Thyroid gland (tissue), 4 donors: Measurements from ENCODE around the gene VPS45. TPM values are rescaled to one million over a fixed set of nuclear protein-coding genes. Genes with fewer than 3 reads are reported as not detected.

Experiments
- DNase-seq, 2 donors: peaks; one replicate each; pipeline ENCODE4 v3.0.0-alpha.2; 2019
- H3K27ac ChIP-seq, 3 donors: fragments of 200-600 bp; sonication (generic); 1 replicate in 2 of 3; 2 replicates in 1 of 3; pipeline ENCODE4 v1.5.1; 2016 to 2019; ENCODE audit warnings: mild to moderate bottlenecking in 1 of 3, moderate library complexity in 1 of 3
- H3K27me3 ChIP-seq: fragments of 200-600 bp; sonication (generic); one replicate; pipeline ENCODE4 v1.5.1; 2019
- H3K36me3 ChIP-seq, 2 donors: fragments of 200-600 bp; sonication (generic); one replicate each; pipeline ENCODE4 v1.5.1; 2016 to 2019
- H3K4me1 ChIP-seq, 2 donors: fragments of 200-600 bp; sonication (generic); one replicate each; pipeline ENCODE4 v1.5.1; 2017 to 2019
- H3K4me3 ChIP-seq, 3 donors: fragments of 200-600 bp; sonication (generic); replicated peaks in 1 of 3; 1 replicate in 2 of 3; 2 replicates in 1 of 3; pipeline ENCODE4 v1.5.1; 2016; ENCODE audit warnings: mild to moderate bottlenecking in 1 of 3
- H3K9me3 ChIP-seq: fragments of 200-600 bp; sonication (generic); one replicate; pipeline ENCODE4 v1.5.1; 2017
- CTCF ChIP-seq, 6 experiments: fragments of 200-600 bp in 3 of 6; fragments of 450-650 bp in 3 of 6; sonication (generic) in 3 of 6; IDR thresholded peaks; one replicate each; pipeline ENCODE4 v1.5.1; 2016 to 2019; ENCODE audit warnings: antibody characterized with exemption in 6 of 6, mild to moderate bottlenecking in 2 of 6, inconsistent platforms in 1 of 6, moderate library complexity in 1 of 6
- POLR2A ChIP-seq, 2 donors: fragments of 450-650 bp; IDR thresholded peaks; one replicate each; pipeline ENCODE4 v1.6.1; 2017; ENCODE audit warnings: antibody characterized with exemption in 2 of 2, mild to moderate bottlenecking in 2 of 2, moderate library complexity in 1 of 2
- WGBS, 2 donors: methylation state at CpG; one replicate each; pipeline ENCODE4 v1.1.5; 2017; 5-methylcytosine and 5-hydroxymethylcytosine counted together
- intact Hi-C: fragments of 100-400 bp; cut with DNase I; formaldehyde crosslinking; loops from one replicate; pipeline ENCODE4 v1.15.1; 2023
- total RNA-seq, 4 donors: library from RNA; depleted of rRNA; stranded (reverse); fragments of >200 nt; gene quantifications; one replicate each; pipeline ENCODE4 v1.2.3, GENCODE V29; 2016

VPS45 gene
- total RNA-seq, 4 donors from 2014 or later = 50.3 to 64.3 (median 57.1) TPM

- no peak overlapping the region for H3K27ac ChIP-seq
- TF ChIP-seq POLR2A (IDR thresholded peaks at IDR 0.05) (no peak), CTCF (IDR thresholded peaks at IDR 0.05) (peak in 3 of 6 experiments; percentile 21 to 29 (median 26))
- no peaks in the 10 kb centered on the region for H3K9me3 ChIP-seq
- 75 to 77% methylated on average over 3 of the region's 3 CpGs for WGBS, 2 donors
- H3K4me1 ChIP-seq = peaks cover 8 to 9% of the 10 kb centered on the region in 2 donors
- H3K4me3 ChIP-seq = no peak overlapping the region
- intact Hi-C loops = loop anchor here (2.0 kb wide), 1 partner anchor 94 kb away; no protein-coding TSS in a partner anchor
- DNase-seq = no peak
- H3K36me3 ChIP-seq = peaks cover 4 to 8% of the 10 kb centered on the region in 2 donors
- no peaks in the 10 kb centered on the region for H3K27me3 ChIP-seq
These were observed 5.4 kb downstream of the VPS45 start for GRCh38 chr1:150072959-150073358.

GRCh38 chr1:150073516-150073915 is 5.9 kb downstream of the VPS45 start:
- H3K27me3 ChIP-seq = no peaks in the 10 kb centered on the region
- no peak for TF ChIP-seq POLR2A (IDR thresholded peaks at IDR 0.05)
- no peak for TF ChIP-seq CTCF (IDR thresholded peaks at IDR 0.05)
- H3K4me1 ChIP-seq = peaks cover 4% of the 10 kb centered on the region in 2 donors
- intact Hi-C loops = loop anchor here (2.0 kb wide), 1 partner anchor 93 kb away; no protein-coding TSS in a partner anchor
- 90 to 96% methylated on average over 2 of the region's 2 CpGs for WGBS, 2 donors
- DNase-seq = no peak
- no peak overlapping the region for H3K4me3 ChIP-seq
- H3K27ac ChIP-seq = no peak overlapping the region
- H3K36me3 ChIP-seq = peaks cover 4 to 12% of the 10 kb centered on the region in 2 donors
- H3K9me3 ChIP-seq = no peaks in the 10 kb centered on the region

- WGBS, 2 donors = 90 to 94% methylated on average over 2 of the region's 2 CpGs
- intact Hi-C loops = no loop called here
- no peaks in the 10 kb centered on the region for H3K9me3 ChIP-seq
- no peak overlapping the region for H3K27ac ChIP-seq
- H3K4me1 ChIP-seq = no peaks in the 10 kb centered on the region
- TF ChIP-seq POLR2A (IDR thresholded peaks at IDR 0.05) = no peak
- no peak for TF ChIP-seq CTCF (IDR thresholded peaks at IDR 0.05)
- no peak overlapping the region for H3K4me3 ChIP-seq
- H3K27me3 ChIP-seq = no peaks in the 10 kb centered on the region
- DNase-seq = no peak
- peaks cover 4 to 17% of the 10 kb centered on the region in 2 donors for H3K36me3 ChIP-seq
These were observed 8.5 kb downstream of the VPS45 start for GRCh38 chr1:150076066-150076465.

DNA sequence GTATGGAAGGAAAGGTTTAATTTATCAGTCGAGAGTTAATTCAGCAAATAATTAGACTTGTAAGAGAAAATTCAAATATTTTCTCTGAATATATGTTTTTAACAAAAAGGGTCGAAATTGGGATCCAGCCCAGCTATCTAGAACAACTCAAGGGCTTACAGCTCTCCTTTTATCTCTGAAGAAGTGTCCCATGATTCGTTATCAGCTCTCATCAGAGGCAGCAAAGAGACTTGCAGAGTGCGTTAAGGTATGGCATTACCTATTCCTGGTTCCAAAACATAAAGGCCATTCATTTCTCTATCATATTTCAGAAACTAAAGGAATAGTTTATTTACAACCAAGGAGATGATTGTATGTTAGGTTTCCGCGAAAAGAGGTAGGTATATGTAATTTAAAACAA is 9.4 kb downstream of the VPS45 start:
- Histone ChIP-seq H3K36me3 (peaks cover 4 to 24% of the 10 kb centered on the region in 2 donors), H3K27ac (no peak overlapping the region), H3K27me3 (no peaks in the 10 kb centered on the region), H3K9me3 (no peaks in the 10 kb centered on the region), H3K4me3 (no peak overlapping the region), H3K4me1 (no peaks in the 10 kb centered on the region)
- no peak for DNase-seq
- 94 to 95% methylated on average over 6 of the region's 6 CpGs for WGBS, 2 donors
- intact Hi-C loops = no loop called here
- no peak for TF ChIP-seq POLR2A (IDR thresholded peaks at IDR 0.05)
- TF ChIP-seq CTCF (IDR thresholded peaks at IDR 0.05) = no peak

- TF ChIP-seq POLR2A (IDR thresholded peaks at IDR 0.05) (no peak), CTCF (IDR thresholded peaks at IDR 0.05) (no peak)
- H3K4me1 ChIP-seq = no peaks in the 10 kb centered on the region
- intact Hi-C loops = no loop called here
- no peak for DNase-seq
- H3K27me3 ChIP-seq = no peaks in the 10 kb centered on the region
- peaks cover 0 to 42% of the 10 kb centered on the region in 2 donors for H3K36me3 ChIP-seq
- no peaks in the 10 kb centered on the region for H3K9me3 ChIP-seq
- H3K27ac ChIP-seq = no peak overlapping the region
- no peak overlapping the region for H3K4me3 ChIP-seq
These were observed 13.2 kb downstream of the VPS45 start for GRCh38 chr1:150080784-150081183.
